Measurements from ENCODE around the gene ARID1B.

ARID1B gene

GRCh38 chr6:156857573-156857972 lies 80.4 kb downstream of the ARID1B start:
- no peak for DNase-seq

GRCh38 chr6:156859686-156860085 lies 82.5 kb downstream of the ARID1B start:
- DNase-seq = no peak

- no peak for DNase-seq
Measured at GRCh38 chr6:156862711-156863110, 85.5 kb downstream of the ARID1B start.

- DNase-seq = peak; percentile 58
Measured at GRCh38 chr6:156863504-156863903, 86.3 kb downstream of the ARID1B start.

GRCh38 chr6:156864557-156864956 lies 87.4 kb downstream of the ARID1B start:
- no peak for DNase-seq

- no peak for DNase-seq
Measured at GRCh38 chr6:156865019-156865629, 87.9 kb downstream of the ARID1B start.

GRCh38 chr6:156866220-156867015 lies 89.2 kb downstream of the ARID1B start:
- DNase-seq = peak; percentile 84

- no peak for DNase-seq
Measured at GRCh38 chr6:156867121-156867520, 89.9 kb downstream of the ARID1B start.

GRCh38 chr6:156868385-156868784 lies 91.2 kb downstream of the ARID1B start:
- no peak for DNase-seq

GRCh38 chr6:156869980-156870398 lies 92.8 kb downstream of the ARID1B start:
- no peak for DNase-seq

GRCh38 chr6:156870924-156871539 lies 93.9 kb downstream of the ARID1B start:
- DNase-seq = no peak

GRCh38 chr6:156872903-156873302 lies 95.7 kb downstream of the ARID1B start:
- DNase-seq = no peak

GRCh38 chr6:156873654-156874380 lies 96.6 kb downstream of the ARID1B start:
- no peak for DNase-seq

- DNase-seq = no peak
Measured at GRCh38 chr6:156875062-156875461, 97.9 kb downstream of the ARID1B start.

GRCh38 chr6:156876302-156876701 lies 99.1 kb downstream of the ARID1B start:
- no peak for DNase-seq

GRCh38 chr6:156877126-156877863 lies 100.1 kb downstream of the ARID1B start:
- no peak for DNase-seq

GRCh38 chr6:156878681-156879080 lies 101.5 kb downstream of the ARID1B start:
- DNase-seq = no peak

- DNase-seq = no peak
Measured at GRCh38 chr6:156879186-156879585, 102.0 kb downstream of the ARID1B start.

GRCh38 chr6:156879591-156879990 lies 102.4 kb downstream of the ARID1B start:
- no peak for DNase-seq

- DNase-seq = no peak
Measured at GRCh38 chr6:156880913-156881312, 103.7 kb downstream of the ARID1B start.

GRCh38 chr6:156881687-156882629 lies 104.8 kb downstream of the ARID1B start:
- DNase-seq = peak; percentile 43
